ENCODE data around the gene MBD3L1. TPM values are rescaled to one million over a fixed set of nuclear protein-coding genes. Genes with fewer than 3 reads are reported as not detected.

MBD3L1 gene
- total RNA-seq, 1 donor from 2014 or later, result not detected

GRCh38 chr19:8880868-8881488 is 48.8 kb downstream of the MBD3L1 start:
- DNase-seq (ENCODE audit: low read depth), result no peak

GRCh38 chr19:8881512-8881911 is 49.3 kb downstream of the MBD3L1 start:
- DNase-seq (ENCODE audit: low read depth), result no peak

- no peak for DNase-seq (ENCODE audit: low read depth)
Measured at GRCh38 chr19:8884416-8884815, 52.2 kb downstream of the MBD3L1 start.

DNA sequence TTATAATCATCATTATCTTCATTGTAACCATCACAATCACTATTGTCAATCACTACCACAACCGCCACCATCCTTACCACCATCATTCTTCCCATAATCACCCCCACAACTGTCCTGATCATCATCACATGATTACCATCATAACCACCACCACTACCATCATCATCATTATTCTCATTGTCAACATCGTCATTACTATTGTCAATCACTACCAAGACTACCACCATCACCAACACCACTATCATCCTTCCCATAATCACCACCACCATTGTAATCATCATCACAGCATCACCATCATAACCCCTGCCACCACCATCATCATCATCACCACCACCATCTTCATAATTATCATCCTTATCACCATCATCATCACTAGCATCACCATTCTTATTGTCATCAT is 55.2 kb downstream of the MBD3L1 start:
- DNase-seq (ENCODE audit: low read depth), result no peak

- DNase-seq (ENCODE audit: low read depth), result no peak
Measured at GRCh38 chr19:8890260-8890659, 58.1 kb downstream of the MBD3L1 start.

Other genes starting within 250 kb of the MBD3L1 start
- 0.69 and 10.7 TPM in 2 replicates for gene ADAMTS10, start 221.7 kb upstream of the MBD3L1 start, total RNA-seq
- not detected in 2 replicates for gene NFILZ, start 201.7 kb upstream of the MBD3L1 start, total RNA-seq
- not detected in 2 replicates for gene ACTL9, start 133.6 kb upstream of the MBD3L1 start, total RNA-seq
- not detected in 2 replicates for gene OR2Z1, start 110.7 kb upstream of the MBD3L1 start, total RNA-seq
- gene ZNF558, start 73 bp upstream of the MBD3L1 start, total RNA-seq, result 15.3 and 39.4 TPM in 2 replicates
- gene MUC16, start 178.0 kb downstream of the MBD3L1 start, total RNA-seq, result 0.45 and 1.0 TPM in 2 replicates

Data from renal cortical epithelial cell (primary cell).